ENCODE results near the gene GUCA1C. TPM values are rescaled to one million over a fixed set of nuclear protein-coding genes. Genes with fewer than 3 reads are reported as not detected.

Gene GUCA1C
- total and polyA plus RNA-seq, 2 donors (not counting 3 experiments of a cell fraction or from before 2014, with no cell fraction given) = not detected

- no peaks in the 10 kb centered on the region for H3K9me1 ChIP-seq (replicated peaks; ENCODE audit: control insufficient read depth, extremely low read depth, insufficient read depth, low read length)
- no peak for DNase-seq (ENCODE audit: low read depth, low spot score)
- no peak for FAIRE-seq
- H3K79me2 ChIP-seq (ENCODE audit: control insufficient read depth, insufficient read depth, low read length) = no peaks in the 10 kb centered on the region
- TF ChIP-seq, protein P1, sequence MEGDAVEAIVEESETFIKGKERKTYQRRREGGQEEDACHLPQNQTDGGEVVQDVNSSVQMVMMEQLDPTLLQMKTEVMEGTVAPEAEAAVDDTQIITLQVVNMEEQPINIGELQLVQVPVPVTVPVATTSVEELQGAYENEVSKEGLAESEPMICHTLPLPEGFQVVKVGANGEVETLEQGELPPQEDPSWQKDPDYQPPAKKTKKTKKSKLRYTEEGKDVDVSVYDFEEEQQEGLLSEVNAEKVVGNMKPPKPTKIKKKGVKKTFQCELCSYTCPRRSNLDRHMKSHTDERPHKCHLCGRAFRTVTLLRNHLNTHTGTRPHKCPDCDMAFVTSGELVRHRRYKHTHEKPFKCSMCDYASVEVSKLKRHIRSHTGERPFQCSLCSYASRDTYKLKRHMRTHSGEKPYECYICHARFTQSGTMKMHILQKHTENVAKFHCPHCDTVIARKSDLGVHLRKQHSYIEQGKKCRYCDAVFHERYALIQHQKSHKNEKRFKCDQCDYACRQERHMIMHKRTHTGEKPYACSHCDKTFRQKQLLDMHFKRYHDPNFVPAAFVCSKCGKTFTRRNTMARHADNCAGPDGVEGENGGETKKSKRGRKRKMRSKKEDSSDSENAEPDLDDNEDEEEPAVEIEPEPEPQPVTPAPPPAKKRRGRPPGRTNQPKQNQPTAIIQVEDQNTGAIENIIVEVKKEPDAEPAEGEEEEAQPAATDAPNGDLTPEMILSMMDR (IDR thresholded peaks at IDR 0.05; ENCODE audit: extremely low read depth in 1 of 2, insufficient read depth in 1 of 2, low read depth in 1 of 2, low read length in 2 of 2) = no peak
- TF ChIP-seq GATA2 (IDR thresholded peaks at IDR 0.05; ENCODE audit: insufficient read depth, insufficient read length, low read depth, low read length) = no peak
- TF ChIP-seq JUN (IDR thresholded peaks at IDR 0.05; ENCODE audit: borderline replicate concordance, insufficient read depth, insufficient read length, low read depth) = no peak
- TF ChIP-seq FOS (IDR thresholded peaks at IDR 0.05; ENCODE audit: borderline replicate concordance, insufficient read depth, low read length) = no peak
- TF ChIP-seq POLR2A (IDR thresholded peaks at IDR 0.05; ENCODE audit: low read depth, low read length) = no peak
- no peak for TF ChIP-seq MYC (IDR thresholded peaks at IDR 0.05; ENCODE audit: low read depth, low read length)
- no peak for TF ChIP-seq EZH2 (IDR thresholded peaks at IDR 0.05; ENCODE audit: borderline replicate concordance, low read depth, low read length, severe bottlenecking)
- TF ChIP-seq MAX (IDR thresholded peaks at IDR 0.05; ENCODE audit: insufficient read depth, insufficient read length) = no peak
- no peak for TF ChIP-seq POLR2AphosphoS5 (IDR thresholded peaks at IDR 0.05; ENCODE audit: insufficient read depth, low read depth, low read length)
- H3K27ac ChIP-seq (ENCODE audit: insufficient read depth, low read depth, low read length) = no peak overlapping the region
- POLR2A ChIA-PET = no interaction called here
- H3K27me3 ChIP-seq (ENCODE audit: control insufficient read depth in 2 of 2, insufficient read depth in 2 of 2, low read length in 2 of 2) = no peaks in the 10 kb centered on the region
- no peaks in the 10 kb centered on the region for H3K4me1 ChIP-seq (ENCODE audit: control insufficient read depth, extremely low read depth, insufficient read depth, low read length)
- H4K20me1 ChIP-seq (replicated peaks; ENCODE audit: control insufficient read depth, extremely low read depth, insufficient read depth, low read length) = no peaks in the 10 kb centered on the region
- H3K4me2 ChIP-seq (ENCODE audit: insufficient read depth, low read length) = no peak overlapping the region
- BruUV-seq (replicated peaks) = no TSS peak
- H3K4me3 ChIP-seq (replicated peaks in 1 of 3; ENCODE audit: insufficient read depth in 1 of 3, low read depth in 1 of 3, low read length in 3 of 3) = no peak overlapping the region
- no peaks in the 10 kb centered on the region for H3K9me3 ChIP-seq (replicated peaks; ENCODE audit: control insufficient read depth, insufficient read depth, low read length)
- H3K36me3 ChIP-seq (ENCODE audit: control insufficient read depth in 2 of 2, extremely low read depth in 1 of 2, insufficient read depth in 2 of 2, low read length in 2 of 2) = no peaks in the 10 kb centered on the region
- dilution Hi-C loops (cut with MboI; ENCODE audit: extremely low pct_ligation_motif_present, low sequenced_read_pairs) = no loop called here
- no peak overlapping the region for H3K9ac ChIP-seq (replicated peaks; ENCODE audit: extremely low read depth, insufficient read depth, low read length)
- CTCF ChIA-PET = interaction anchor here (1.1 kb wide), 1 partner anchor 12 kb away, joined by 3 read pairs; no protein-coding TSS in a partner anchor
- intact Hi-C loops (cut with micrococcal nuclease) = no loop called here
- no peak overlapping the region for H2AFZ ChIP-seq (ENCODE audit: low read depth, low read length)
These were observed 1.7 kb downstream of the GUCA1C start for GRCh38 chr3:108951820-108952501.
